Neural progenitor cell (in vitro differentiated cells): Measurements from ENCODE around the gene TMSB4Y. TPM values are rescaled to one million over a fixed set of nuclear protein-coding genes. Genes with fewer than 3 reads are reported as not detected.

ENCODE experiments used
- DNase-seq: peaks from one replicate; pipeline ENCODE4 v3.0.0-alpha.2; 2016; ENCODE audit warnings: low spot score
- H2AFZ ChIP-seq: fragments of 200-600 bp; sonication (generic); replicated peaks from 2 replicates; pipeline ENCODE4 v1.6.1; 2016; ENCODE audit warnings: antibody characterized with exemption
- H3F3A ChIP-seq: fragments of 200-600 bp; sonication (generic); 2 replicates; pipeline ENCODE4 v1.6.1; 2016; ENCODE audit warnings: antibody characterized with exemption, low read depth
- H3K27ac ChIP-seq: fragments of 200-600 bp; sonication (generic); 2 replicates; pipeline ENCODE4 v1.5.1; 2016; ENCODE audit warnings: mild to moderate bottlenecking
- H3K27me3 ChIP-seq: fragments of 200-600 bp; sonication (generic); 2 replicates; pipeline ENCODE4 v1.6.1; 2016; ENCODE audit warnings: mild to moderate bottlenecking, moderate library complexity
- H3K36me3 ChIP-seq: fragments of 200-600 bp; sonication (generic); 2 replicates; pipeline ENCODE4 v1.5.1; 2016
- H3K4me1 ChIP-seq: fragments of 200-600 bp; sonication (generic); 2 replicates; pipeline ENCODE4 v1.6.1; 2016; ENCODE audit warnings: mixed run types
- H3K4me2 ChIP-seq: fragments of 200-600 bp; sonication (generic); 2 replicates; pipeline ENCODE4 v1.6.1; 2016
- H3K4me3 ChIP-seq: fragments of 200-600 bp; sonication (generic); 2 replicates; pipeline ENCODE4 v1.5.1; 2016
- H3K79me2 ChIP-seq: fragments of 200-600 bp; sonication (generic); 2 replicates; pipeline ENCODE4 v1.6.1; 2016; ENCODE audit warnings: low read depth
- H3K9ac ChIP-seq: fragments of 200-600 bp; sonication (generic); 2 replicates; pipeline ENCODE4 v1.6.1; 2016
- H3K9me3 ChIP-seq: fragments of 200-600 bp; sonication (generic); 2 replicates; pipeline ENCODE4 v1.5.1; 2016; ENCODE audit warnings: low read depth
- H4K20me1 ChIP-seq: fragments of 200-600 bp; sonication (generic); 2 replicates; pipeline ENCODE4 v1.6.1; 2016; ENCODE audit warnings: low read depth
- H3K27ac Mint-ChIP-seq: 3 replicates; pipeline ENCODE4 v1.8.0; 2021; ENCODE audit warnings: mixed read lengths
- H3K27me3 Mint-ChIP-seq: 2 replicates; pipeline ENCODE4 v1.8.0; 2022; ENCODE audit warnings: low read depth, mild to moderate bottlenecking, inconsistent platforms, moderate library complexity, mixed read lengths; ENCODE audit not compliant: insufficient read depth
- H3K36me3 Mint-ChIP-seq: 3 replicates; pipeline ENCODE4 v1.8.0; 2021; ENCODE audit warnings: mixed read lengths
- H3K4me1 Mint-ChIP-seq: 3 replicates; pipeline ENCODE4 v1.8.0; 2021; ENCODE audit warnings: mixed read lengths
- H3K4me3 Mint-ChIP-seq: 3 replicates; pipeline ENCODE4 v1.8.0; 2021; ENCODE audit warnings: mild to moderate bottlenecking, moderate library complexity, mixed read lengths
- H3K9me3 Mint-ChIP-seq: 3 replicates; pipeline ENCODE4 v1.8.0; 2020; ENCODE audit warnings: mixed read lengths
- EZH2 ChIP-seq: fragments of 200-600 bp; sonication (generic); IDR thresholded peaks from 2 replicates; pipeline ENCODE4 v1.6.1; 2017; ENCODE audit warnings: antibody characterized with exemption, mild to moderate bottlenecking, moderate library complexity
- EZH2phosphoT487 ChIP-seq: fragments of 200-600 bp; sonication (generic); IDR thresholded peaks from 2 replicates; pipeline ENCODE4 v1.6.1; 2017; ENCODE audit warnings: antibody characterized with exemption
- total RNA-seq: library from RNA; depleted of rRNA; stranded (reverse); fragments of >200 nt; gene quantifications from 2 replicates; pipeline ENCODE4 v1.2.3, GENCODE V29; 2015; ENCODE audit warnings: low replicate concordance
- TF ChIP-seq, protein P1 (sequence below): fragments of 200-600 bp; sonication (generic); IDR thresholded peaks from 2 replicates; pipeline ENCODE4 v1.5.1; 2017; ENCODE audit warnings: antibody characterized with exemption, mild to moderate bottlenecking

TMSB4Y gene
- not detected in 2 replicates for total RNA-seq

DNA sequence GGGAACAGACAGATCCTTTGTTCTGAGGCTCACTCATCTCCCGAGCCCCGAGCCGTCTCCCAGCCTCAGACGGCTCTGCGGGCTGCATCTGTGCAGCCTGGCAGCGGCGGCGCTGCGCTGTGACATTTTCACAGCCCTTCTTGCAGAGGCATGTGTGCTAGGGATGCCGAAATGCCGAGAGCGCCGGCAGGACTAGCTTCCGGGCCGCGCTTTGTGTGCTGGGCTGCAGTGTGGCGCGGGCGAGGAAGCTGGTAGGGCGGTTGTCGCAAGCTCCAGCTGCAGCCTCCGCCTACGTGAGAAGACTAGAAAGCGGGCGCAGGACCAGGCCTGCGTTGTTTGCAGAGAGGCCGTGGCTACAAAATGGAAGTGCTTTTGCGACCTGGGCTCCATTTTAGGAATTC is at the start of gene TMSB4Y:
Gene TMSB4Y (plus strand): TSS at position 332 of the 401 bp plus-strand sequence.
- H4K20me1 ChIP-seq = no peaks in the 10 kb centered on the region
- no peak within 1 kb of the TSS for H2AFZ ChIP-seq
- Mint-ChIP-seq H3K27ac (no peak within 1 kb of the TSS), H3K27me3 (no peaks in the 10 kb centered on the region), H3K4me1 (no peaks in the 10 kb centered on the region), H3K4me3 (no peak within 1 kb of the TSS), H3K9me3 (no peaks in the 10 kb centered on the region), H3K36me3 (no peaks in the 10 kb centered on the region)
- no peaks in the 10 kb centered on the region for H3F3A ChIP-seq
- no peaks in the 10 kb centered on the region for H3K9me3 ChIP-seq
- H3K4me1 ChIP-seq = no peaks in the 10 kb centered on the region
- DNase-seq = no peak
- H3K4me3 ChIP-seq = no peak within 1 kb of the TSS
- H3K79me2 ChIP-seq = no peaks in the 10 kb centered on the region
- H3K27ac ChIP-seq = no peak within 1 kb of the TSS
- no peak for TF ChIP-seq EZH2phosphoT487
- TF ChIP-seq, protein P1, sequence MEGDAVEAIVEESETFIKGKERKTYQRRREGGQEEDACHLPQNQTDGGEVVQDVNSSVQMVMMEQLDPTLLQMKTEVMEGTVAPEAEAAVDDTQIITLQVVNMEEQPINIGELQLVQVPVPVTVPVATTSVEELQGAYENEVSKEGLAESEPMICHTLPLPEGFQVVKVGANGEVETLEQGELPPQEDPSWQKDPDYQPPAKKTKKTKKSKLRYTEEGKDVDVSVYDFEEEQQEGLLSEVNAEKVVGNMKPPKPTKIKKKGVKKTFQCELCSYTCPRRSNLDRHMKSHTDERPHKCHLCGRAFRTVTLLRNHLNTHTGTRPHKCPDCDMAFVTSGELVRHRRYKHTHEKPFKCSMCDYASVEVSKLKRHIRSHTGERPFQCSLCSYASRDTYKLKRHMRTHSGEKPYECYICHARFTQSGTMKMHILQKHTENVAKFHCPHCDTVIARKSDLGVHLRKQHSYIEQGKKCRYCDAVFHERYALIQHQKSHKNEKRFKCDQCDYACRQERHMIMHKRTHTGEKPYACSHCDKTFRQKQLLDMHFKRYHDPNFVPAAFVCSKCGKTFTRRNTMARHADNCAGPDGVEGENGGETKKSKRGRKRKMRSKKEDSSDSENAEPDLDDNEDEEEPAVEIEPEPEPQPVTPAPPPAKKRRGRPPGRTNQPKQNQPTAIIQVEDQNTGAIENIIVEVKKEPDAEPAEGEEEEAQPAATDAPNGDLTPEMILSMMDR = no peak
- TF ChIP-seq EZH2 = no peak
- no peak within 1 kb of the TSS for H3K9ac ChIP-seq
- no peak within 1 kb of the TSS for H3K4me2 ChIP-seq
- H3K36me3 ChIP-seq = no peaks in the 10 kb centered on the region
- H3K27me3 ChIP-seq = no peaks in the 10 kb centered on the region

GRCh38 chrY:13664162-13664561 is 39.5 kb upstream of the TMSB4Y start:
- no peak for DNase-seq
- Histone ChIP-seq H2AFZ (no peak overlapping the region), H3K4me1 (no peaks in the 10 kb centered on the region), H3K9me3 (no peaks in the 10 kb centered on the region), H3K4me2 (no peak overlapping the region), H3K9ac (no peak overlapping the region), H3K27ac (no peak overlapping the region), H3K27me3 (no peaks in the 10 kb centered on the region), H3K79me2 (no peaks in the 10 kb centered on the region), H4K20me1 (no peaks in the 10 kb centered on the region), H3K4me3 (no peak overlapping the region), H3K36me3 (no peaks in the 10 kb centered on the region), H3F3A (no peaks in the 10 kb centered on the region)
- no peaks in the 10 kb centered on the region for H3K9me3 Mint-ChIP-seq
- no peaks in the 10 kb centered on the region for H3K4me1 Mint-ChIP-seq
- no peak overlapping the region for H3K27ac Mint-ChIP-seq
- no peaks in the 10 kb centered on the region for H3K27me3 Mint-ChIP-seq
- TF ChIP-seq, protein P1 = no peak
- TF ChIP-seq EZH2phosphoT487 (no peak), EZH2 (no peak)
- H3K36me3 Mint-ChIP-seq = no peaks in the 10 kb centered on the region
- H3K4me3 Mint-ChIP-seq = no peak overlapping the region

- Histone ChIP-seq H3K9ac (no peak overlapping the region), H3K4me2 (no peak overlapping the region), H3K27me3 (no peaks in the 10 kb centered on the region), H3K4me3 (no peak overlapping the region), H3K79me2 (no peaks in the 10 kb centered on the region), H4K20me1 (no peaks in the 10 kb centered on the region), H3K27ac (no peak overlapping the region), H2AFZ (no peak overlapping the region), H3K36me3 (no peaks in the 10 kb centered on the region), H3K9me3 (no peaks in the 10 kb centered on the region), H3K4me1 (no peaks in the 10 kb centered on the region), H3F3A (no peaks in the 10 kb centered on the region)
- no peaks in the 10 kb centered on the region for H3K4me1 Mint-ChIP-seq
- H3K36me3 Mint-ChIP-seq = no peaks in the 10 kb centered on the region
- TF ChIP-seq, protein P1 = no peak
- no peak for TF ChIP-seq EZH2
- TF ChIP-seq EZH2phosphoT487 = no peak
- no peak for DNase-seq
- no peaks in the 10 kb centered on the region for H3K27me3 Mint-ChIP-seq
- no peaks in the 10 kb centered on the region for H3K9me3 Mint-ChIP-seq
- H3K4me3 Mint-ChIP-seq = no peak overlapping the region
- H3K27ac Mint-ChIP-seq = no peak overlapping the region
These were observed 32.6 kb upstream of the TMSB4Y start for GRCh38 chrY:13671122-13671521.
